CD4-positive, alpha-beta T cell treated with Interleukin-10 for 1 hour (primary cell): ENCODE measurements around the gene TEFM.
"Not testable (repeated sequence)": the region's sequence is repeated elsewhere in the genome, so short reads cannot be mapped to it uniquely, and the experiment has no call there.

Source experiments
- DNase-seq: peaks from one replicate; pipeline ENCODE4 v3.0.0-alpha.2; 2020

Gene TEFM

DNA sequence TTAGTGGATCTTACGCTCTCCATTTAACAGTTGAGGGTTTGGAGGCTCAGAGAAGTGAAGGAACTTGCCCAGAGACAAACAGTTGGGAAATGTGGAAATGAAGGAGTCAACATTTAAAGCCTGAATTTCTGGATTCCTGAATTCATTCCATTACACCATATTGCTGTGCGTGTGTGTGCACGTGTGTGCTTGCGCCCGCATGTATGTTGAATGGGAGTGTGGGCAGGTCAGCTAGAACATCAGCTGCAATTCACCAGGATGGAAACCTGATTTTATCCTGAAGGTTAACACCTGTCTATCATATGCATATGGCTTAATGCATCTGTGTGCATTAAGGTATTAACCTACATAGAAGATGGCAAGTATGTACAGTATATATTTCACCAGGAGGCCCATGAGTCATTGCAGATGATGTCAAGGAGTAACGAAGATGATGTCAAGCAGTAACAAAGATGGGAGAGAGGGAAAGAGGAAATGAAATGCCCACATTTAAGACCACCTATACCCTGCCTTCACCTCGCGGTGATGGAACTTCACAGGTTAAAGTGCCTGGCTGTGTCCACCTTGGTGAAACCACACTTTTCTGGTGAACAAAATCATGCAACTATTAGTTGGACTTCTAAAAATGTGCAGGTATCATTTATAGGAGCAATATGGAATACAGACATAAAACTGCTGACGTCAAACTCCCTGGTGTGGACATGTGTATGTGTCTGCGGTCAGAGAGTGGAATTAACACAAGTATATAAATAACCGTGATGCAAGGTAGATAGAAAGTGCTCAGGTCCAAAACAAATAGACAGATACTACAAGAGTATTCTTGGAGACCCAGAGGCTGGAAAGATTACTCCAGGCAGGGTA lies 14.9 kb upstream of the TEFM start:
- DNase-seq: no peak

DNA sequence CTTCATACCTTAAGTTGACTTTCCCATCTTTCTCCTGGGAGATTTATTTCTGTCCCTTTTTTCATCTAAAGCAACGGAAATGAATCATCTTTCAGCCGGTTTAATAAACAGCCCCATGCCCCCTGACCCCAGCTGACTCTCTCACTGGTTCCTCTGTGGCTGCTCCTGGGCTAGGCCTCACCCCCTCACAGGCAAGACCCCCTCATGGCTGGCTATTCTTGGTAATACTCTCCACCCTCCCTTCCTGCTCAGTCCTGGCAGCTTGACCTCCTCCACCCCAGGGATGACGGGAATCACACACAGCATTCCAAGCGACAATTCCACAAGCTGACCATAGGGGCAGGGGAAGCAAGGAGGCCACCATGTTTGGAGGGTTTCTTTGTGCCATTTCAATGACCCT lies 14.2 kb upstream of the TEFM start:
- DNase-seq: no peak

DNA sequence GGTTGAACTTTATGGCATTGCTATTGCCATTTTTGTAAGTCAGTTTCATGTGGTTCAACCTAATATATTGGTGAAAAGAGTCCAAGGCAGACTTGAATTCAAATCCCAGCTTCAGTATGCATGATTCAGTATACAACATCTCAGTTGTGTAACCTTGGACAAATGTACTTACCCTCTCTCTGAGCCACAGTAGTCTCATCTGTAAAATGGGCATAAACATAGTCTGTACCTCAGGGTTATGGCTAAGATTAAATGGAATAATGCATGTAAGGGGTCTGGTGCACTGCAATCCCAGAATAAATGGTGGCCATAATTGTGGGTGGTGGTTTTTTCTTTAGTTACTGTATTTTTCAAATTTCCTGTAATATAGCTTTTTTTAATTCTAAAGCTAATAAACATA lies 11.0 kb upstream of the TEFM start:
- DNase-seq: no peak

DNA sequence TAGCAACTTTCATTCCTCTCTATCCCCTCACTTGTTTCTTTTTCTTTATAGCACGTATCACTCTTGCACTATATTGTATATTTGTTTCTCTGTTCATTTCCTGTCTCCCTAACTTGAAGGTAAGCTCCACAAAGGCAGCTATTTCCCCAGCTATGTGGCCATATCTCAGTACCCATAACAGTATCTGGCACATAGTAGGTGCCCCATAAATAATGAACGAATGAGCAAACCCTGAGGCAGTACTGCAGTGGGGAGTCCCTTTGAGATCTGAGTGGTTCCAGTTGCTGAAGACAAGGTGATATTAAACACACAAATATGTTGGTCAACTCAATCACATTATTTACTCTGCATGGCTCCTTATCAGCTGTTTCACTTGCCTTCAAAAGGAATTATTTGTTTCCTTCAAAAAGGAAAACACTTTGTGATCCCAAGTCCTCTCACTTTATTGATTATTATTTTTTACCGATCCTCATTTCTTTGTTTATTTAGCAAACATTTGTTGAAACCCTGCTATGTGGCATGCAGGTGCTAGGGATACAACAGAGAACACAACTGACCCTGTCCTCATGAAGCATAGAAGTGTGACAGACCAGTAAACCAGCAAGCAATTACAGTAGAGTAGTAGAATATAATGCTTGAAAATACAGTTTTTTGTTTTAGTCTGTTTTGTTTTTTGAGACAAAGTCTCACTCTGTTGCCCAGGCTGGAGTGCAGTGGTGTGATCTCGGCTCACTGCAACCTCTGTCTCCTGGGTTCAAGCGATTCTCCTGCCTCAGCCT lies 10.0 kb upstream of the TEFM start:
- DNase-seq: no peak

DNA sequence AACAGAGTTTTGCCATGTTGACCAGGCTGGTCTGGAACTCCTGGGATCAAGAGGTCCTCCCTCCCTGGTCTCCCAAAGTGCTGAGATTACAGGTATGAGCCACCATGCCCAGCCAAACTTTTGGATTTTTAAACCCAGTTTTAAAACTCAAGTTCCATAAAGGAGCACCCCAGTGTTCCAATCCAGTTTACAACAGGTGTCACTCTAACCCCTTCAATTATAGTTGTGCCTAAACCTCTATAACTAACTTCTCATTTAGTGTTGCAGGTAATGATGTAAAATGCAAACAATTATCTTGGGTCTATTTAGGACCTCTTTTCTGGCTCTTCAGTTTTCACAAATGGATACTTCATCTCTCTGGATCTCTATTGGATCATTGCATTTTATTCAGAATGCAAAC lies 7.9 kb upstream of the TEFM start:
- DNase-seq: no peak

DNA sequence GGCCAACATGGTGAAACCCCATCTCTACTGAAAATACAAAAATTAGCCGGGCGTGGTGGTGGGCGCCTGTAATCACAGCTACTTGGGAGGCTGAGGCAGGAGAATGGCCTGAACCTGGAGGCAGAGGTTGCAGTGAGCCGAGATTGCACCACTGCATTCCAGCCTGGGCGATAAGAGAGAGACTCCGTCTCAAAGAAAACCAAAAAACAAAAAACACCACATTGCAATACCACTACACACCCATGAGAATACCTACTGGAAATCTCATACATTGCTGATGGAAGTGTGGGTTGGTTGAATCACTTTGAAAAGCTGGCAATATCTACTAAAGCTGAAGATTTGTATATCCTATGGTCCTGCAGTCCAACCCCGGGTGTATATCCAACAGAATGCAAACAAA lies 4.1 kb upstream of the TEFM start:
- not testable (repeated sequence) for DNase-seq

DNA sequence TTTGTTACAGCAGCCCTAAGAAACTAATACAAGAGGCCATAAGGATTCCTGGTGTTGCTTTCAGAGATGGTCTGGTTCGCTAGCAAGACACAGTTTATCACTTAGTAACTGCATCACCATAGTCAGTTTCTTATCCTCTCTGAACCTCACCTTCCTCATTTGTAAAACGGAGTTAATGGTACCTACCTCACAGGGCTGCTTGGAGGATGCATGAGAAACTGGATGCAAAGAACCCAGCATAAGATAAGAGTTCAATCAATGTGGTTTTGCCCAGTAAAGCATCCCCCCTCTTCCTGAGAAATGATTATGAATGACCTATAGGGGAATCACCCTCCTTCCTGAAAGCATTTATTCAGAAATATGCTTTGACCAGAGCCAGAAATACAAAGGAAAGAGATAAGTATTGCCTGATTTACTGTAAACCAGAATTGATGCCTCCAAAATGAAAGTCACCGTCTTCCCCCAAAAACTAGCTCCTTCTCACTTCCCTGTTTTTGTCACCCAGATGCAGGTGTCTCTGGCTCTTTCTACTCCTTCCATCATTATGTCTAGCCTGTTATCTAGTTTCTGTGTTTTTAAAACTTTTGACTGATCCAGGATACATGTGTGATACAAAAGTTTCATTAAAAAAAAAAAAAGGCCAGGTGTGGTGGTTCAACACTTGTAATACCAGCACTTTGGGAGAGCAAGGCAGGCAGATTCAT lies 2.8 kb upstream of the TEFM start:
- no peak for DNase-seq

DNA sequence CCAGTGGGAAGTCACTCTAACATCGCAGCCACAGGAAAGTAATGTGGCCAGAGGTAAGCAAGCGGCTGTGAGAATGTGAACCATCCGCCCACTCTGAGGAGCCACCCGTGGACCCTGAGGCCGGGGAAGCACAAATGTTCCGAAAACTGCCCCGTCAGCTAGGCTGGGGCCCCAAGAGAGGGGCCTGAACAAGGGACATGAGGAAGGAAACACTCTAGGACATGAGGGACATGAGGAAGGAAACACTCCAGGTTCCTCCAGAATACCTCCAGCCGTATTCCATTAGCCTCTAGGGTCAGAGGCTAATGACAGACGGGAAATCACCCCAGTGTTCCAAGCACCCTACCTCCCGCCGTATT lies 317 bp downstream of the TEFM start:
- no peak for DNase-seq

DNA sequence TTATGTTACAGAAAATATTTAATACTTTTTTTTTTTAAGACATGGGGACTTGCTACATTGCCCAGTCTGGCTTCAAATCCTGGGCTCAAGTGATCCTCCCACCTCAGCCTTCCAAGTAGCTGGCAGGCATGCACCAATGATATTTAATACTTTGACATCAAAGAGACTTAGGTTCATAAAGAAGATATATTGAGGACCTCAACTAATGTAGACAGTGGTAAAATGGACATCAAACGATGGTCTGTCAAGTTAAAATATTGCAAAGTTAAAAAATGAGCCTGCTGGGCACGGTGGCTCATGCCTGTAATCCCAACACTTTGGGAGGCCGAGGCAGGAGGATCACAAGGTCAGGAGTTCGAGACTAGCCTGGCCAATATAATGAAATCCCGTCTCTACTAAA lies 8.7 kb downstream of the TEFM start:
- no peak for DNase-seq

DNA sequence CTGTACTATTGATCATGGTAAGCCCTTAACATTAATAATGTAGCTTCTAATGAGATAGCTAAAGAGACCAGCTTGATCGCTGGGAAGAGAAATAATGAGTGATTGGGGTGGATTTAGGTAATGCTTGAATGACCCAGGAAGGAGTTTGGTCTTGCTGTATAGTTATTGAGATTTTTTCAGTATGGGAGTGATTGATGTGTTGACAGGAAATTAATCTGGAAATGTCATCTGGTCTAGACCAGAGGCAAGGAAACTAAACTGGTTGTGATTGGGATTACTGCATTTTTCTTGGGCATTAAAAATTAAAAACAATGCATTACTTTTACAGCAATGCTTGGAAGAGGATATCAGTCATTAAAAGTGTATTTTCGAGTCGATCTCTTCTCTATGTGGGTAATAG lies 11.8 kb downstream of the TEFM start:
- no peak for DNase-seq

DNA sequence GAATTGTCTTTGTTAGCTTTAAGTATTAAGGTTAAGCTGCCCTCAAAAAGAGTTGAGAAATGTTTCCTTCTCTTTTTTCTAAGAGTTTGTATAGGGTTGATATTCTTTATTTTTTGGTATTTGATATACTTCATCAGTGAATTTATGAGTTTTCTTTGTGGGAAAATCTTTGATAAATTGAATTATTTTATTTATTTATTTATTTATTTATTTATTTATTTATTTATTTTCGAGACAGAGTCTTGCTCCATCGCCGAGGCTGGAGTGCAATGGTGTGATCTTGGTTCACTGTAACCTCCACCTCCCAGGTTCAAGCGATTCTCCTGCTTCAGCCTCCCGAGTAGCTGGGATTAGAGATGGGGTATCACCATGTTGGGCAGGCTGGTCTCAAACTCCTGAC lies 19.9 kb downstream of the TEFM start:
- no peak for DNase-seq

DNA sequence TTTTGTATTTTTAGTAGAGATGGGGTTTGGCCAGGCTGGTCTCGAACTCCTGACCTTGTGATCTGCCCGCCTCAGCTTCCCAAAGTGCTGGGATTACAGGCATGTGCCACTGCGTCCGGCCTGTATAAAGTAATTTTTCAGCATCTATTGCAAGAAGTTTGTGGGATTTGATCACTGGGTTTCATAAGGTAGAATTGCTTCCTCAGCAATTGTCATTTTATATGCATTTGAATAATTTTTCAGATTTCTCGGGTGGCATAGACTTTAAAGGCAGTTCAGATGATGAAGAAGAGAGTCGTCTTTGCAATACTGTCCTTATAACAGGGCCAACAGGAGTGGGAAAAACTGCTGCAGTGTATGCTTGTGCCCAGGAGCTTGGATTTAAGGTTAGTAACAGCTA lies 37.0 kb downstream of the TEFM start:
- no peak for DNase-seq

DNA sequence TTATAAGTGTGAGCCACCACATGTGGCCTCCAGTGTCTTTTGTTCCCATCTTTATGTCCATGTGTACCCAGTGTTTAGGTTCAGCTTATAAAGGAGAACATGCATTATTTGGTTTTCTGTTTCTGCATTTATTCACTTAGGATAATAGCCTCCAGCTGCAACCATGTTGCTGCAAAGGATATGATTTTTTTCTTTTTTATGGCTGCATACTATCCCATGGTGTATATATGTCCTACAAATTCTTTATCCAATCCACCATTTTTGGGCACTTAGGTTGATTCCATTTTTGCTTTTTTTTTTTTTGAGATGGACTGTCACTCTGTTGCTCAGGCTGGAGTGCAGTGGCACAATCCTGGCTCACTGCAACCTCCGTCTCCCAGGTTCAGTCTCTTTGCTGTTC lies 41.4 kb downstream of the TEFM start:
- DNase-seq: no peak

DNA sequence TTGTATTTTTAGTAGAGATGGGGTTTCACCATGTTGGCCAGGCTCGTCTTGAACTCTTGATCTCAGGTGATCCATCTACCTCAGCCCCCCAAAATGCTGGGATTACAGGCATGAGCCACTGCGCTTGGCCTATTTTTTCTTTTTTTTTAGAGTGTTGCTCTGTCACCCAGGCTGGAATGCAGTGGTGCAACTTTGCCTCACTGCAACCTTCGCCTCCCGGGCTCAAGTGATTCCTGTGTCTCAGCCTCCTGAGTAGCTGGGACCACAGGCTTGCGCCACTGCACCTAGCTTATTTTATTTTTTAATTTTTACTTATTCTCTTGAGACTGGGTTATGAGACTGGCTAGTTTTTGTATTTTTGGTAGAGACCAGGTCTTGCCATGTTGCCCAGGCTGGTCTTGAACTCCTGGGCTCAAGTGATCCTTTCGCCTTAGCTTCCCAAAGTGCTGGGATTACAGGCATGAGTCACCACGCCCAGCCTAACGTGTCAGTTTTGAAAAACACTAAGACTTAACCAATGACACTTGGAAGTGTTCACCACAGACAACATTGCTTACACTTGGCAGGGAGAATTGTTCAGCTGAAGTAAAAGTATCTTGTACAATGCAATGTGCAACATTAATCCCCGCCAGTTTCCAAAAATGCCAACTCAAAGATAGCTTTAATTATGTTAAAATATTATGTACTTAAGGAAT lies 47.3 kb downstream of the TEFM start:
- no peak for DNase-seq

DNA sequence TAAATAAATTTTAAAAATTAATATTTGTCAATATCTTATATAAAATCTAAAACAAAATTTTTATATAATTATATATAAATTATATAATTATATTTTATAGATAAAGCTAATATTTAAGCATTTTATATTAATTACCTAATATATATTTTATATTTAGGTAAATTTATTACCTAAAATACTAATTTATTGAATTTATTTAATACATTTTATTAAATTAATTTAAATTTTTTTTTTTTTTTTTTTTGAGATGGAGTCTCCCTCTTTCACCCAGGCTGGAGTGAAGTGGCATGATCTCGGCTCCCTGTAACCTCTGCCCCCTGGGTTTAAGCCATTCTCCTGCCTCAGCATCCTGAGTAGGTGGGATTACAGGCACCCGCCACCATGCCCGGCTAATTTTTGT lies 51.9 kb downstream of the TEFM start:
- no peak for DNase-seq
